Osteoblast (primary cell): ENCODE data around the gene SMC3. TPM values are rescaled to one million over a fixed set of nuclear protein-coding genes. Genes with fewer than 3 reads are reported as not detected.

ENCODE experiments used
- DNase-seq: peaks from one replicate; pipeline ENCODE4 v3.0.0; 2011; ENCODE audit warnings: low spot score, mixed read lengths; ENCODE audit not compliant: insufficient read length; ENCODE audit errors: missing footprints
- H2AFZ ChIP-seq: 2 replicates; pipeline ENCODE4 v1.6.0; 2011; ENCODE audit warnings: mild to moderate bottlenecking, low read length
- H3K27ac ChIP-seq: 2 replicates; pipeline ENCODE4 v1.5.1; 2011; ENCODE audit warnings: mild to moderate bottlenecking, low read depth, low read length, moderate library complexity
- H3K27me3 ChIP-seq: 2 replicates; pipeline ENCODE4 v1.6.0; 2012; ENCODE audit warnings: mild to moderate bottlenecking, control low read depth, inconsistent platforms, low read length, moderate library complexity; ENCODE audit not compliant: insufficient read depth
- H3K36me3 ChIP-seq: 2 replicates; pipeline ENCODE4 v1.5.1; 2011; ENCODE audit warnings: mild to moderate bottlenecking, low read length, control low read depth, moderate library complexity; ENCODE audit not compliant: insufficient read depth
- H3K4me1 ChIP-seq: 2 replicates; pipeline ENCODE4 v1.5.1; 2011; ENCODE audit warnings: mild to moderate bottlenecking, low read length, control low read depth, moderate library complexity; ENCODE audit not compliant: insufficient read depth
- H3K4me2 ChIP-seq: 2 replicates; pipeline ENCODE4 v1.6.0; 2011; ENCODE audit warnings: mild to moderate bottlenecking, low read length; ENCODE audit not compliant: insufficient read depth
- H3K4me3 ChIP-seq: fragments of 200-600 bp; sonication (generic); 3 replicates; pipeline ENCODE4 v1.5.1; 2012; ENCODE audit warnings: mild to moderate bottlenecking, low read length, inconsistent platforms; ENCODE audit not compliant: insufficient read depth
- H3K79me2 ChIP-seq: 2 replicates; pipeline ENCODE4 v1.6.0; 2012; ENCODE audit warnings: mild to moderate bottlenecking, low read length, control low read depth, inconsistent platforms; ENCODE audit not compliant: insufficient read depth
- H3K9me3 ChIP-seq: 2 replicates; pipeline ENCODE4 v1.5.1; 2011; ENCODE audit warnings: low read depth, low read length, control low read depth
- H4K20me1 ChIP-seq: 2 replicates; pipeline ENCODE4 v1.6.0; 2012; ENCODE audit warnings: mild to moderate bottlenecking, low read length, control low read depth; ENCODE audit not compliant: insufficient read depth
- CTCF ChIP-seq: IDR thresholded peaks from 2 replicates; pipeline ENCODE4 v1.5.1; 2011; ENCODE audit warnings: mild to moderate bottlenecking, low read depth, low read length, moderate library complexity; ENCODE audit errors: extremely low read depth
- total RNA-seq: library from RNA; depleted of rRNA; stranded (reverse); fragments of >200 nt; gene quantifications from 2 replicates; pipeline ENCODE4 v1.2.3, GENCODE V29; 2012

SMC3 gene
- total RNA-seq, 1 donor = 20.3 TPM

GRCh38 chr10:110649347-110650264 is 82.1 kb downstream of the SMC3 start:
- Histone ChIP-seq H2AFZ (no peak overlapping the region), H3K36me3 (no peaks in the 10 kb centered on the region), H3K27ac (no peak overlapping the region), H3K79me2 (no peaks in the 10 kb centered on the region), H3K4me2 (no peak overlapping the region), H4K20me1 (no peaks in the 10 kb centered on the region), H3K27me3 (peaks cover 40% of the 10 kb centered on the region), H3K9me3 (no peaks in the 10 kb centered on the region), H3K4me1 (no peaks in the 10 kb centered on the region), H3K4me3 (no peak overlapping the region)
- DNase-seq = no peak
- TF ChIP-seq CTCF = no peak

GRCh38 chr10:110650265-110650668 is 82.8 kb downstream of the SMC3 start:
- Histone ChIP-seq H3K79me2 (no peaks in the 10 kb centered on the region), H3K4me2 (no peak overlapping the region), H2AFZ (peak overlapping the region; percentile 7), H3K9me3 (no peaks in the 10 kb centered on the region), H3K4me3 (no peak overlapping the region), H3K4me1 (no peaks in the 10 kb centered on the region), H3K36me3 (no peaks in the 10 kb centered on the region), H4K20me1 (no peaks in the 10 kb centered on the region), H3K27me3 (peaks cover 33% of the 10 kb centered on the region), H3K27ac (no peak overlapping the region)
- TF ChIP-seq CTCF = no peak
- no peak for DNase-seq

- Histone ChIP-seq H3K4me1 (no peaks in the 10 kb centered on the region), H3K36me3 (no peaks in the 10 kb centered on the region), H4K20me1 (no peaks in the 10 kb centered on the region), H3K27ac (no peak overlapping the region), H3K79me2 (no peaks in the 10 kb centered on the region), H2AFZ (peak overlapping the region; percentile 79), H3K27me3 (peaks cover 23% of the 10 kb centered on the region), H3K4me2 (peak overlapping the region; percentile 50), H3K9me3 (no peaks in the 10 kb centered on the region), H3K4me3 (peak overlapping the region; percentile 13)
- DNase-seq = peak; percentile 35
- no peak for TF ChIP-seq CTCF
Measured at GRCh38 chr10:110651044-110651958, 83.8 kb downstream of the SMC3 start.
